H9 (cell line): ENCODE data around the gene ALDH1A2. TPM values are rescaled to one million over a fixed set of nuclear protein-coding genes. Genes with fewer than 3 reads are reported as not detected.

Experiments
- DNase-seq: peaks from one replicate; pipeline ENCODE4 v3.0.0-alpha.2; 2017
- H2AFZ ChIP-seq: one replicate; pipeline ENCODE4 v1.6.1; 2013; ENCODE audit warnings: mild to moderate bottlenecking, low read length, control low read depth, moderate library complexity
- H2AK5ac ChIP-seq: 2 replicates; pipeline ENCODE4 v1.6.1; 2013; ENCODE audit warnings: low read length, control low read depth, mixed read lengths; ENCODE audit not compliant: insufficient read length
- H2BK120ac ChIP-seq: one replicate; pipeline ENCODE4 v1.6.1; 2013; ENCODE audit warnings: low read depth, mild to moderate bottlenecking, low read length, control low read depth, inconsistent platforms; ENCODE audit not compliant: poor library complexity, severe bottlenecking
- H2BK12ac ChIP-seq: 2 replicates; pipeline ENCODE4 v1.6.1; 2013; ENCODE audit warnings: low read length, control low read depth, mixed read lengths, low read depth; ENCODE audit not compliant: insufficient read length
- H2BK15ac ChIP-seq: 2 replicates; pipeline ENCODE4 v1.6.1; 2013; ENCODE audit warnings: low read depth, low read length, control low read depth
- H2BK20ac ChIP-seq: one replicate; pipeline ENCODE4 v1.6.1; 2013; ENCODE audit warnings: low read depth, mild to moderate bottlenecking, low read length, control low read depth, inconsistent platforms; ENCODE audit not compliant: poor library complexity, severe bottlenecking
- H2BK5ac ChIP-seq: 2 replicates; pipeline ENCODE4 v1.6.1; 2013; ENCODE audit warnings: low read length, control low read depth, mixed read lengths; ENCODE audit not compliant: insufficient read length
- H3K14ac ChIP-seq: 2 replicates; pipeline ENCODE4 v1.6.1; 2013; ENCODE audit warnings: low read length, control low read depth; ENCODE audit not compliant: insufficient read depth
- H3K18ac ChIP-seq: 2 replicates; pipeline ENCODE4 v1.6.1; 2013; ENCODE audit warnings: low read depth, mild to moderate bottlenecking, mixed read lengths, low read length, control low read depth; ENCODE audit not compliant: insufficient read length
- H3K23ac ChIP-seq: 2 replicates; pipeline ENCODE4 v1.6.1; 2013; ENCODE audit warnings: low read length, control low read depth, mixed read lengths, low read depth; ENCODE audit not compliant: insufficient read length
- H3K23me2 ChIP-seq: 2 replicates; pipeline ENCODE4 v1.6.1; 2013; ENCODE audit warnings: low read depth, mild to moderate bottlenecking, mixed read lengths, low read length, control low read depth; ENCODE audit not compliant: insufficient read length, poor library complexity, severe bottlenecking
- H3K27ac ChIP-seq: 2 replicates; pipeline ENCODE4 v1.5.1; 2013; ENCODE audit warnings: low read length, control low read depth, mixed read lengths, low read depth; ENCODE audit not compliant: insufficient read length
- H3K27me3 ChIP-seq: 2 replicates; pipeline ENCODE4 v1.6.1; 2013; ENCODE audit warnings: low read length, control low read depth, inconsistent platforms; ENCODE audit not compliant: insufficient read depth
- H3K4ac ChIP-seq: 2 replicates; pipeline ENCODE4 v1.6.1; 2013; ENCODE audit warnings: low read depth, mild to moderate bottlenecking, control low read depth, inconsistent platforms, low read length, moderate library complexity
- H3K4me1 ChIP-seq: 2 replicates; pipeline ENCODE4 v1.6.1; 2013; ENCODE audit warnings: low read length, control low read depth, inconsistent platforms; ENCODE audit not compliant: insufficient read depth
- H3K4me2 ChIP-seq: 2 replicates; pipeline ENCODE4 v1.6.1; 2013; ENCODE audit warnings: low read length, control low read depth, mixed read lengths; ENCODE audit not compliant: insufficient read length, insufficient read depth
- H3K56ac ChIP-seq: 2 replicates; pipeline ENCODE4 v1.6.1; 2013; ENCODE audit warnings: low read depth, mild to moderate bottlenecking, mixed read lengths, low read length, control low read depth; ENCODE audit not compliant: insufficient read length
- H3K79me1 ChIP-seq: 2 replicates; pipeline ENCODE4 v1.6.1; 2013; ENCODE audit warnings: low read depth, mild to moderate bottlenecking, moderate library complexity, low read length, control low read depth, inconsistent platforms; ENCODE audit not compliant: insufficient read depth, poor library complexity, severe bottlenecking
- H3K79me2 ChIP-seq: 2 replicates; pipeline ENCODE4 v1.6.1; 2013; ENCODE audit warnings: low read length, control low read depth, inconsistent platforms; ENCODE audit not compliant: insufficient read depth
- H3K9ac ChIP-seq: 2 replicates; pipeline ENCODE4 v1.6.1; 2013; ENCODE audit warnings: low read length, control low read depth, mixed read lengths; ENCODE audit not compliant: insufficient read length; ENCODE audit errors: extremely low read depth
- H3K9me3 ChIP-seq: one replicate; pipeline ENCODE4 v1.6.1; 2013; ENCODE audit warnings: low read depth, low read length, inconsistent platforms; ENCODE audit not compliant: control insufficient read depth
- H3T11ph ChIP-seq: one replicate; pipeline ENCODE4 v1.6.1; 2013; ENCODE audit warnings: mild to moderate bottlenecking, low read length, control low read depth, inconsistent platforms
- H4K20me1 ChIP-seq: one replicate; pipeline ENCODE4 v1.6.1; 2013; ENCODE audit not compliant: control insufficient read depth, insufficient read length, insufficient read depth
- H4K5ac ChIP-seq: 2 replicates; pipeline ENCODE4 v1.6.1; 2013; ENCODE audit warnings: low read depth, mild to moderate bottlenecking, mixed read lengths, low read length, control low read depth; ENCODE audit not compliant: insufficient read length
- H4K8ac ChIP-seq: replicated peaks from 2 replicates; pipeline ENCODE4 v1.6.1; 2013; ENCODE audit warnings: low read length, control low read depth, mixed read lengths, low read depth; ENCODE audit not compliant: insufficient read length
- H4K91ac ChIP-seq: 2 replicates; pipeline ENCODE4 v1.6.1; 2013; ENCODE audit warnings: low read depth, mild to moderate bottlenecking, moderate library complexity, mixed read lengths, low read length, control low read depth; ENCODE audit not compliant: insufficient read length
- H3K27ac Mint-ChIP-seq, 3 experiments: 2 replicates in 2 of 3; 3 replicates in 1 of 3; pipeline ENCODE4 v1.8.0; 2020 to 2021; ENCODE audit warnings: mixed read lengths in 3 of 3, mild to moderate bottlenecking in 1 of 3, moderate library complexity in 1 of 3
- H3K27me3 Mint-ChIP-seq: 2 replicates; pipeline ENCODE4 v1.8.0; 2021; ENCODE audit warnings: low read depth, mild to moderate bottlenecking, moderate library complexity, mixed read lengths
- H3K36me3 Mint-ChIP-seq, 3 experiments: 2 replicates in 2 of 3; 3 replicates in 1 of 3; pipeline ENCODE4 v1.8.0; 2020 to 2021; ENCODE audit warnings: low read depth in 3 of 3, mixed read lengths in 3 of 3; ENCODE audit not compliant: insufficient read depth in 1 of 3
- H3K4me1 Mint-ChIP-seq, 2 experiments: 2 replicates each; pipeline ENCODE4 v1.8.0; 2020; ENCODE audit warnings: mixed read lengths in 2 of 2
- H3K4me3 Mint-ChIP-seq, 2 experiments: 2 replicates in 1 of 2; 3 replicates in 1 of 2; pipeline ENCODE4 v1.8.0; 2020 to 2021; ENCODE audit warnings: mild to moderate bottlenecking in 2 of 2, mixed read lengths in 2 of 2, moderate library complexity in 1 of 2
- H3K9me3 Mint-ChIP-seq, 2 experiments: 2 replicates in 1 of 2; 3 replicates in 1 of 2; pipeline ENCODE4 v1.8.0; 2020; ENCODE audit warnings: mild to moderate bottlenecking in 2 of 2, mixed read lengths in 2 of 2, moderate library complexity in 1 of 2
- WGBS: extraction: QIAGEN DNeasy Blood & Tissue Kit; methylation state at CpG from one replicate; pipeline ENCODE4 v1.1.7; 2013; ENCODE audit warnings: missing lambda C conversion rate, low lambda C conversion rate, mixed read lengths; ENCODE audit not compliant: insufficient read length; ENCODE audit errors: extremely low coverage; 5-methylcytosine and 5-hydroxymethylcytosine counted together
- total RNA-seq: library from RNA; stranded (reverse); gene quantifications from 2 replicates; pipeline ENCODE4 v1.2.1, GENCODE V29; 2021
- TF ChIP-seq, protein P1 (sequence below): fragments of 200-600 bp; sonication (generic); conservative IDR thresholded peaks from 3 replicates; pipeline ENCODE4 v1.8.0; 2021; ENCODE audit warnings: antibody characterized with exemption, mild to moderate bottlenecking

The ALDH1A2 gene
- total RNA-seq, 1 experiment from 2014 or later = 0.72 TPM

DNA sequence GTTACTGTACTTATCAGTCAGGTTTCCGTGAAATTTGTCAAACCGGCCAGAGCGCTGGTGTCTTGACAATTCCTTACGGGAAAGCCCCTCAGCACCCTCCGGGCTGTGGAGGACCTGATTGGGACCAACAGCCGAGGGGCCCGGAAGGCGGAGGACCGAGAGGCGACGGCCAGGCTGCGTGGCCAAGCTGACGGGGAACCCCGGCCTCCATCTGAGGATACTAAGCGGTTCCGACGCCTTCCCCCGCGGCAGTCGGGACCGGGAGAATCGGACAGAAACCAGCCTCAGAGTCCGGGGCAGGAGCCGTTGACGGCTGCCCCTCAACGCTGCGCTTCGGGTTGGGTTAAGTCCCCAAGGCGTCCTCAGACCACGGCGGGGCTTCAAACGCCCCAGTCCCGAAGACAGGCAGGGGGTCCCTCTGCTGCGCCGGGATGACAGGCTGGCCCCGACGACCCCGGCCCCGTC is 499 bp downstream of the ALDH1A2 start:
- H3K27me3 Mint-ChIP-seq = peaks cover 93% of the 10 kb centered on the region

More for the DNA sequence above, 499 bp downstream of the ALDH1A2 start:
- Histone ChIP-seq H4K20me1 (no peaks in the 10 kb centered on the region), H2BK12ac (no peak overlapping the region), H3K27ac (no peak overlapping the region), H2BK5ac (no peak overlapping the region), H3K9me3 (no peaks in the 10 kb centered on the region), H3K56ac (no peak overlapping the region), H3K23me2 (peaks cover 12% of the 10 kb centered on the region), H4K91ac (no peak overlapping the region), H2BK15ac (no peak overlapping the region), H3T11ph (no peak overlapping the region), H2BK20ac (no peak overlapping the region), H3K79me2 (no peaks in the 10 kb centered on the region), H2AK5ac (no peak overlapping the region), H3K14ac (no peak overlapping the region), H4K5ac (no peak overlapping the region), H3K27me3 (peaks cover 46% of the 10 kb centered on the region), H3K18ac (no peak overlapping the region), H3K4ac (no peak overlapping the region), H4K8ac (no peak overlapping the region), H3K79me1 (no peaks in the 10 kb centered on the region), H2BK120ac (no peak overlapping the region), H3K9ac (no peak overlapping the region), H2AFZ (no peak overlapping the region), H3K23ac (no peak overlapping the region), H3K4me1 (no peaks in the 10 kb centered on the region), H3K4me2 (peak overlapping the region; percentile 21)
- peak; percentile 46 for DNase-seq
- Mint-ChIP-seq H3K9me3 (peaks cover 0 to 9% of the 10 kb centered on the region in 2 experiments; a peak in 1 of 5 replicates), H3K36me3 (no peaks in the 10 kb centered on the region), H3K4me3 (peak overlapping the region; percentile 46 to 75), H3K4me1 (peaks cover 14 to 18% of the 10 kb centered on the region in 2 experiments), H3K27ac (no peak overlapping the region)
- WGBS = no CpG with 5 or more reads among the region's 39 CpGs
- TF ChIP-seq, protein P1, sequence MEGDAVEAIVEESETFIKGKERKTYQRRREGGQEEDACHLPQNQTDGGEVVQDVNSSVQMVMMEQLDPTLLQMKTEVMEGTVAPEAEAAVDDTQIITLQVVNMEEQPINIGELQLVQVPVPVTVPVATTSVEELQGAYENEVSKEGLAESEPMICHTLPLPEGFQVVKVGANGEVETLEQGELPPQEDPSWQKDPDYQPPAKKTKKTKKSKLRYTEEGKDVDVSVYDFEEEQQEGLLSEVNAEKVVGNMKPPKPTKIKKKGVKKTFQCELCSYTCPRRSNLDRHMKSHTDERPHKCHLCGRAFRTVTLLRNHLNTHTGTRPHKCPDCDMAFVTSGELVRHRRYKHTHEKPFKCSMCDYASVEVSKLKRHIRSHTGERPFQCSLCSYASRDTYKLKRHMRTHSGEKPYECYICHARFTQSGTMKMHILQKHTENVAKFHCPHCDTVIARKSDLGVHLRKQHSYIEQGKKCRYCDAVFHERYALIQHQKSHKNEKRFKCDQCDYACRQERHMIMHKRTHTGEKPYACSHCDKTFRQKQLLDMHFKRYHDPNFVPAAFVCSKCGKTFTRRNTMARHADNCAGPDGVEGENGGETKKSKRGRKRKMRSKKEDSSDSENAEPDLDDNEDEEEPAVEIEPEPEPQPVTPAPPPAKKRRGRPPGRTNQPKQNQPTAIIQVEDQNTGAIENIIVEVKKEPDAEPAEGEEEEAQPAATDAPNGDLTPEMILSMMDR = no peak
